A673 (cell line): ENCODE results near the gene HIBADH.

Source experiments
- CTCF ChIP-seq: fragments of 300-800, 200-600 bp; sonication (generic); conservative IDR thresholded peaks from 2 replicates; pipeline ENCODE4 v1.5.1; 2017; ENCODE audit warnings: low read depth, mild to moderate bottlenecking, antibody characterized with exemption, low read length, moderate library complexity, mixed read lengths
- EZH2 ChIP-seq: fragments of 200-600 bp; sonication (generic); IDR thresholded peaks from 2 replicates; pipeline ENCODE4 v1.6.1; 2017; ENCODE audit warnings: borderline replicate concordance, low read depth, mild to moderate bottlenecking, mixed read lengths, antibody characterized with exemption, low read length; ENCODE audit not compliant: poor library complexity, severe bottlenecking

- TF ChIP-seq CTCF (no peak), EZH2 (no peak)
These were observed 1.3 kb upstream of the HIBADH start for GRCh38 chr7:27663989-27664331.
